BE2C (cell line): ENCODE data around the gene ZNF618.

Source experiments
- DNase-seq: peaks from one replicate; pipeline ENCODE4 v3.0.0-alpha.2; 2020
- H3K27me3 ChIP-seq: fragments of 250-450 bp; sonication (Bioruptor Pico); 2 replicates; pipeline ENCODE4 v1.5.1; 2020; ENCODE audit warnings: mild to moderate bottlenecking
- H3K36me3 ChIP-seq: fragments of 250-450 bp; sonication (Bioruptor Pico); 2 replicates; pipeline ENCODE4 v1.5.1; 2020; ENCODE audit warnings: mild to moderate bottlenecking
- H3K4me1 ChIP-seq: fragments of 250-450 bp; sonication (Bioruptor Pico); 2 replicates; pipeline ENCODE4 v1.5.1; 2020
- H3K4me3 ChIP-seq: 2 replicates; pipeline ENCODE4 v1.5.1; 2011; ENCODE audit warnings: low read depth, low read length
- H3K9me3 ChIP-seq: fragments of 250-450 bp; sonication (Bioruptor Pico); 2 replicates; pipeline ENCODE4 v1.5.1; 2020
- CTCF ChIP-seq: IDR thresholded peaks from 2 replicates; pipeline ENCODE4 v1.5.1; 2012; ENCODE audit warnings: mild to moderate bottlenecking, low read depth, low read length

Gene ZNF618

GRCh38 chr9:113953531-113953930, 77.4 kb downstream of the ZNF618 start:
- H3K4me3 ChIP-seq: no peak overlapping the region
- no peak for TF ChIP-seq CTCF
- no peaks in the 10 kb centered on the region for H3K36me3 ChIP-seq
- no peaks in the 10 kb centered on the region for H3K9me3 ChIP-seq
- no peaks in the 10 kb centered on the region for H3K27me3 ChIP-seq
- H3K4me1 ChIP-seq: peaks cover 9% of the 10 kb centered on the region
- DNase-seq: no peak

DNA sequence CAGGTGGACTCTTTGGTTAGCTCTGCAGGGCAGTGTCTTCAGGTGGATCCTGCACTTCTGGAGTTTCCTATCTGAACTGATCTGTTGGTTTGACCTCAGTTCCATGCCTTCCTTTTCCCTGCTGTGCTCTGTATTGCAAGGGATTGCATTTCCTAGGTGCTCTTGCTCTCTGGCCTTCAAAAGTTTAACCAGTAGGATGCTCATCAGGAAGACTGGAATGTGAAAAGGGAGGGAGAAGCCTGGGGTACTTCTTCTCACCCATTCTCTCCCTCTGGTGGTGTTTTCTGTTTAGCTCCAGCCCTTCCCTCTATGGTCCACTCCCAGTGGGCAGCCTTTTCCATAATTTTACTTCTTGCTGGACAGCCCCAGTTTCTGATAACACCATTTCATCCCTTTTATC, 78.5 kb downstream of the ZNF618 start:
- H3K36me3 ChIP-seq: no peaks in the 10 kb centered on the region
- no peak for TF ChIP-seq CTCF
- no peaks in the 10 kb centered on the region for H3K9me3 ChIP-seq
- peaks cover 6% of the 10 kb centered on the region for H3K4me1 ChIP-seq
- no peaks in the 10 kb centered on the region for H3K27me3 ChIP-seq
- DNase-seq: no peak
- H3K4me3 ChIP-seq: no peak overlapping the region

DNA sequence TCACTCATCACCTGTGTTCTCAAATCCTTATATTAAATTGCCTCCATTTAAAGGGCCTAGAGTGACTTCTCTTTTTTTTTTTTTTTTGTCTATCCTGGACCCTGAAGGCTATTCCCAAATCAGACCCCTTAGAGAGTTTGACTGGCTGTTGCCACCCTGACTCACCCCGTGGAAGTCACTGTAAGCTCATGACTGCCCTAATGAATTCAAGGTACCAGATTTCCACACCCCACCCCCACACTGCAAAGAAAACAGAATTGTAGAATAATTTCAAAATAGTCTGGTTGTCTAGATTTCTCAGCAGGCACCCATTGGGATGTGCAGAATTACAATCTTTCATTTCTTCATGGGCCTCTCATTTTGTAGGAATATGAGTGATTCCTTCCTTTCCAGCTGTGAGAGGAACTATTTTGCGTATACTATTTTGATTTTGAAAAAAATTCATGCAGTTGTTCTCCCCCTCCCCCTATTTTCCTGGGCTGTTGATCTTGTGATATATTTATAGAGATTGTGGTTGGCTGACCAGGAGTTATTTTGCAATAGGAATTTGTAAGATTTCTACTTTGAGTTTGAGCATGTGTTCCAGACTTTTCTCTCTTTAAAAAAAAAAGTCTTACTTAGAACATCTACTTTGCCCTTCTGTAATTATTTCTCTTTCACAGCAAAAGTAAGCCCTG, 79.1 kb downstream of the ZNF618 start:
- Histone ChIP-seq H3K4me1 (peaks cover 6% of the 10 kb centered on the region), H3K27me3 (no peaks in the 10 kb centered on the region), H3K9me3 (no peaks in the 10 kb centered on the region), H3K4me3 (no peak overlapping the region), H3K36me3 (peaks cover 2% of the 10 kb centered on the region)
- no peak for TF ChIP-seq CTCF
- DNase-seq: no peak

DNA sequence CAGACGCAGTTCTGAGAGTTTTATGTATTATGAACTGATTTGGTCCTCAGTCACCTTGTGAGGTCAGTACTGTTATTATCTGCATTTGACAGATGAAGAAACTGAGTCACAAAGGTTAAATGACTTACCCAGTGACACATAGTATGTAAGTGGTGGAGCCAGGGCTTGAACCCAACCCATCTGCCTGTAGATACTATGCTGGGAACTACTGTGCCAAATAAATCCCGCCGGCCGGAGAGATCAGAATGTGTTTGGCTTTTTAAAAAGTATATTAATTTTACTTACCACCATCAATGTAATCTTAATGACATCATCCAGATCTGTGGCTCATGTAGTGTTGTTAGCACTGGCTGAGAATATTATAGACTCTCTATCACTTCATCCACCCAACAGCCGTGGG, 80.8 kb downstream of the ZNF618 start:
- H3K36me3 ChIP-seq: peaks cover 6% of the 10 kb centered on the region
- no peak for TF ChIP-seq CTCF
- H3K9me3 ChIP-seq: no peaks in the 10 kb centered on the region
- H3K4me1 ChIP-seq: peaks cover 6% of the 10 kb centered on the region
- H3K4me3 ChIP-seq: no peak overlapping the region
- no peaks in the 10 kb centered on the region for H3K27me3 ChIP-seq
- no peak for DNase-seq

DNA sequence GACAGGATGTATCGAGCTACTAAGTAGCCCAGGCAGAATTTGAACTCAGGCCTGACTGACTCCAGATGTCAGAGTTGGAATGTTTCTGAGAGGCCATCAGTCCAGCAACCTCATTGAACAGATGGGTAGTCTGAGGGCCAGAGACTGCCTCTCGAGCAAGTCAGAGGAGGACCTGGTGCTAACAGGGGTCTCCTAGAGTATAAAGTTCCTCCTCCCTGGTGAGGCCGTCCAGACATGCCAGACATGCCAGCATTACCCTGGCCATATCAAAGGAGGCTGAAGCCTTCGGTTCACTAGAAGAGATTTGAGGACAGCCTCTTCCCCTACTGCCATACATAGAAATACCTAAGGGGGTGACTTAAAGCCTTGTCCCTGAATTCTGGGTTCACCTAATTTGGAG, 81.2 kb downstream of the ZNF618 start:
- Histone ChIP-seq H3K4me1 (peaks cover 6% of the 10 kb centered on the region), H3K27me3 (no peaks in the 10 kb centered on the region), H3K36me3 (peaks cover 6% of the 10 kb centered on the region), H3K9me3 (no peaks in the 10 kb centered on the region), H3K4me3 (no peak overlapping the region)
- DNase-seq: no peak
- no peak for TF ChIP-seq CTCF

- no peak for TF ChIP-seq CTCF
- Histone ChIP-seq H3K36me3 (peaks cover 6% of the 10 kb centered on the region), H3K4me3 (no peak overlapping the region), H3K27me3 (no peaks in the 10 kb centered on the region), H3K9me3 (no peaks in the 10 kb centered on the region), H3K4me1 (peaks cover 6% of the 10 kb centered on the region)
- no peak for DNase-seq
Measured at GRCh38 chr9:113957821-113958341, 81.8 kb downstream of the ZNF618 start.
